ENCODE measurements around the gene CADM3. TPM values are rescaled to one million over a fixed set of nuclear protein-coding genes. Genes with fewer than 3 reads are reported as not detected.

The CADM3 gene
- total and polyA plus RNA-seq, 2 donors (not counting 1 experiment from before 2014, with no cell fraction given) = 0.32 to 0.33 TPM

DNA sequence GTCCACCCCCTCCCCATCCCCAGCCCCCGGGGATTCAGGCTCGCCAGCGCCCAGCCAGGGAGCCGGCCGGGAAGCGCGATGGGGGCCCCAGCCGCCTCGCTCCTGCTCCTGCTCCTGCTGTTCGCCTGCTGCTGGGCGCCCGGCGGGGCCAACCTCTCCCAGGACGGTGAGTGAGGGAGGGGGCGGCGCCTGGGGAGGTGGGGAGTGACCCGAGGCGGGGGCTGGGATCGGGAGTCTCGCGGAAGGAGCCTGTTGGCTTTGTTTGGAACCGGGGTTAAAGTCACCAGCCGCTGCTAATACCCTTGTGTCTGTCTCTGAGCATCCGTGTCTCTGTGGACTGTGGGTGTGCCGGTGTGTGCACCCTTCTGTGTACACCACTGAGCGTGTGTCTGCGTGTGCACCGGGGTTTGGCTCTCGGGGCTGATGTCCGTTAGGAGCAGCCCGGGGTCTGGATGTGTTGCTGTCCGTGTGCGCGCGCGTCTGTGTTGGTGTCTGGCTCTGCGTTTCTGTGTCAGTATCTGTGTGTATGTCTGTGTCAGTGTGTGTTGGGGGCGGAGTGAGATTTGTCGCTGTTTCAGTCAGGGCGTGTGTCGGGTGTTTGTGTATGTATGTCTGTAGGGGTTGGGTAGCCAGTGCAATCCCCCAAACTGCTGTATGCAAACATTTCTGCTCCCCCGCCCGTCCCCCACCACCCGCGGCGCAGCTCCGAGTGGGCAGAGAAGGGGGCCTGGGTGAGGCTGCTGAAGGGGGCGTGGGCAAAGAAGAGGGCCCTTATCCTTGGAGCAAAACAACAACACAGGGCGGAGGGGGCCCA lies 480 bp downstream of the CADM3 start:
- 3% methylated on average over 40 of the region's 49 CpGs for WGBS (ENCODE audit: insufficient coverage)
- Histone ChIP-seq H2AFZ (ENCODE audit: insufficient read depth, low read depth, low read length, poor library complexity, severe bottlenecking) (peak overlapping the region; percentile 43), H3K9me3 (ENCODE audit: control extremely low read depth in 1 of 3, control insufficient read depth in 2 of 3, insufficient read depth in 1 of 3, low read length in 2 of 3) (peaks cover 0 to 3% (median 0%) of the 10 kb centered on the region in 3 donors), H3K27ac (ENCODE audit: low read length in 2 of 2) (no peak overlapping the region), H3K36me3 (replicated peaks in 1 of 2; ENCODE audit: control extremely low read depth in 1 of 2, control insufficient read depth in 1 of 2, extremely low read depth in 1 of 2, insufficient read depth in 2 of 2, low read length in 1 of 2) (no peaks in the 10 kb centered on the region), H3K4me3 (ENCODE audit: control extremely low read depth in 1 of 5, extremely low read depth in 1 of 5, insufficient read depth in 1 of 5, low read depth in 2 of 5, low read length in 4 of 5) (peak overlapping the region in 3 of 5 experiments; percentile 26 to 44 (median 27)), H3K4me1 (ENCODE audit: control insufficient read depth in 2 of 2, insufficient read depth in 2 of 2, low read length in 2 of 2) (peaks cover 13 to 19% of the 10 kb centered on the region in 2 donors), H3K4me2 (replicated peaks; ENCODE audit: low read depth, low read length, poor library complexity, severe bottlenecking) (peak overlapping the region; percentile 71), H4K20me1 (ENCODE audit: control insufficient read depth, insufficient read depth, low read length, poor library complexity, severe bottlenecking) (peaks cover 9% of the 10 kb centered on the region), H3K79me2 (ENCODE audit: control insufficient read depth, insufficient read depth, low read length) (no peaks in the 10 kb centered on the region), H3K9ac (ENCODE audit: low read length) (peak overlapping the region; percentile 36), H3K27me3 (replicated peaks in 1 of 4; ENCODE audit: control extremely low read depth in 1 of 4, control insufficient read depth in 3 of 4, insufficient read depth in 4 of 4, low read length in 3 of 4) (peaks cover 0 to 42% (median 26%) of the 10 kb centered on the region in 4 experiments)
- H3K27ac Mint-ChIP-seq = no peak overlapping the region
- H3K4me1 Mint-ChIP-seq = peaks cover 22% of the 10 kb centered on the region
- no peak for TF ChIP-seq EZH2 (IDR thresholded peaks at IDR 0.05; ENCODE audit: borderline replicate concordance, insufficient read depth, low read depth, low read length, poor library complexity, severe bottlenecking)
- TF ChIP-seq, protein P1, sequence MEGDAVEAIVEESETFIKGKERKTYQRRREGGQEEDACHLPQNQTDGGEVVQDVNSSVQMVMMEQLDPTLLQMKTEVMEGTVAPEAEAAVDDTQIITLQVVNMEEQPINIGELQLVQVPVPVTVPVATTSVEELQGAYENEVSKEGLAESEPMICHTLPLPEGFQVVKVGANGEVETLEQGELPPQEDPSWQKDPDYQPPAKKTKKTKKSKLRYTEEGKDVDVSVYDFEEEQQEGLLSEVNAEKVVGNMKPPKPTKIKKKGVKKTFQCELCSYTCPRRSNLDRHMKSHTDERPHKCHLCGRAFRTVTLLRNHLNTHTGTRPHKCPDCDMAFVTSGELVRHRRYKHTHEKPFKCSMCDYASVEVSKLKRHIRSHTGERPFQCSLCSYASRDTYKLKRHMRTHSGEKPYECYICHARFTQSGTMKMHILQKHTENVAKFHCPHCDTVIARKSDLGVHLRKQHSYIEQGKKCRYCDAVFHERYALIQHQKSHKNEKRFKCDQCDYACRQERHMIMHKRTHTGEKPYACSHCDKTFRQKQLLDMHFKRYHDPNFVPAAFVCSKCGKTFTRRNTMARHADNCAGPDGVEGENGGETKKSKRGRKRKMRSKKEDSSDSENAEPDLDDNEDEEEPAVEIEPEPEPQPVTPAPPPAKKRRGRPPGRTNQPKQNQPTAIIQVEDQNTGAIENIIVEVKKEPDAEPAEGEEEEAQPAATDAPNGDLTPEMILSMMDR (IDR thresholded peaks at IDR 0.05) = no peak
- H3K4me3 Mint-ChIP-seq = peak overlapping the region; percentile 76
- CTCF ChIA-PET = interaction anchor here (1.3 kb wide), 1 partner anchor 43 kb away, joined by 3 read pairs; no protein-coding TSS in a partner anchor
- intact Hi-C loops (cut with micrococcal nuclease) = loop anchor here (2.0 kb wide), 1 partner anchor 17 kb away; no protein-coding TSS in a partner anchor
- H3K27me3 Mint-ChIP-seq = peaks cover 30% of the 10 kb centered on the region
- POLR2A ChIA-PET = interaction anchor here (0.6 kb wide), 1 partner anchor 197 kb away, joined by 3 read pairs; no protein-coding TSS in a partner anchor
- ATAC-seq (ENCODE audit: low read depth) (peak; percentile 33), DNase-seq (peak; percentile 21)
- H3K9me3 Mint-ChIP-seq (ENCODE audit: insufficient read depth) = no peaks in the 10 kb centered on the region
